NCI-H1694 treated with DMSO at 0.1 percent for 48 hours (cell line): ENCODE data around the gene ULBP2.
"Not testable (repeated sequence)": the region's sequence is repeated elsewhere in the genome, so short reads cannot be mapped to it uniquely, and the experiment has no call there.

ENCODE experiments used
- DNase-seq: peaks from one replicate; lab custom pipeline; 2025; lab: John Stamatoyannopoulos, UW

Gene ULBP2

DNA sequence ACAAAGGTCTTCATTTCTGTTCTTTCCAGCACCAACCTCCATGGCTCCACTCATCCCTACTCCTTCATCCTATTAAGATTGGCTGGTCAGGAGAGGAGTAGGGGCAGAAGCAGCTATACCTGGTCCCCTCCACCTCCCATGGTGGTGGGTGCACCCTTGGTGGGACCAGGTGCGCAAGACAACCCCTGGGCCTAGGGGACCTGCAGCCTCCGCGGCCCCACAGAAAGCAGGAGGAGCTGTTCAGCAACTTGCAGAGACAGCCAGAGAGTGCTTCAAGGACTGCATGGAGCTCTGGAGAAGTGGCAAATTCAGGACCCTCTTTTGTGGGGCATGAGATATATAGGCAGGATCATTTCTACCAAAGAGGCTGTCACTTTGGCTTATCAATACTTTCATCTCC, 9.8 kb downstream of the ULBP2 start:
- no peak for DNase-seq

DNA sequence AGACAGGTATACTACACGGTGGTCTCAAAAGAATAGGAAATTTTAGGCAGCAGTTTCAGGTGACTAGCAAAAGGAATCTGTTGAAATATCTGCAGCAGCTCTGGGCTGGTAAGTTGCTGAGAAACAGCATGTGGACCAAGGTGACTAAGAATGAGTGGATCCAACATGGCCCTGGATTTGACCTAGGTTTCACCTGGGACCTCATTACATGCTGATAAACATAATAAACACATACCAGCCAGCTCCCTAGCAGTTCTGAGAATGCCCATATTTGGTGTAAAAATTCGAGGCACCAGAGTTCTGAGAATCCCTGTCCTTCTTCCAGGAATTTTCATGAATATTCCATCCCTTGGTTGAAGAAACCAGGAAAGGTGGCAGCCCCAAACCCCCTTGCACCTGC, 11.6 kb downstream of the ULBP2 start:
- not testable (repeated sequence) for DNase-seq

DNA sequence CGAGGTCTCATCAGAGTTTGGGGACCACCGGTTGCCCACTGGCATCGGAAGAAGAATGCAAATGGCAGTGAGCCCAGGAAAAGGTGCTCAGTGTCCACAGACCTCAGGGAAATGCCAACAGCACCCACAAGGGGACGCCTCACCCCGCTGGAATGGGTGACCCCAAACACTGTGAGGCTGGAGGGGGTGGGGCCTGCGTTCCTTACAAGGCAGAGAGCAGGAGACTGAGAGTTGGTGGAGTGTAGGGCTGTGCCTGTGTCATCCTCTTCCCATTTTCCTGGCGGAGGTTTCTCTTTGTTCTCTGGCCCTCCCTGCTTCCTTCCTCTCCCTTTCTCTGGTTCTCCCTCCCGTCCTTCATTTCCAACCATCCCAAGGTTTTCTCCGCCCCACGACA, 12.1 kb downstream of the ULBP2 start:
- DNase-seq = not testable (repeated sequence)

DNA sequence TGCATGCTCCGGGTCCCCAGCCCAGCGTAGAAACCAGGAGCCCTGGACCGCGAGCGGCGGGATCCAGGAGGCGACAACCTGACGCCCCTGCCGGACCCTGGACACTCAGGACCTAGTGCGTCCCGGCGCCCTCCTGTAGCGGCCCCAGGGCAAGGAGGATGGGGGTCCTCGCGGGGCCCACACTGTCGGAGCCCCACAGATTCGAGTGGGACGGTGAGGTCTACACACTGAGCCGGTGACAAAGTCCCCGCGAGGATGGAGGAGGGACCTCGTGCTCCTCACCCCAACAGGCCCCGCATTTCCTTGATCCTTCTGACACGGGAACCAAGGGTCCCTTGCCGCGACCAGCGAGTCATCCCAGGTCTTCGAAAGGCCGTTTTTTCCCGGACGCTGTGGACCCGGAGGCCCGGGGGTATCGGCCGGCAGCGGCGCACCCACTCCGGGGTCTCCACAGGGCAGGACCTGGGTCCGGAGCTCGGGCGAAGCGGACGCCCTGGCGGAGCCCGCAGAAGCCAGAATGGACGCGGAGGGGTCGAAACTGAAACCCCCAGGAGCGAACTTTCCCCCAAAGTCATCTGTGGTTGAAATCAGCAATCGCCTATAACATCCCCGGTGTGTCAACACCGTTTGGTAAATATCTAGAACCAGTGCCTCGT, 12.6 kb downstream of the ULBP2 start:
- DNase-seq = not testable (repeated sequence)

DNA sequence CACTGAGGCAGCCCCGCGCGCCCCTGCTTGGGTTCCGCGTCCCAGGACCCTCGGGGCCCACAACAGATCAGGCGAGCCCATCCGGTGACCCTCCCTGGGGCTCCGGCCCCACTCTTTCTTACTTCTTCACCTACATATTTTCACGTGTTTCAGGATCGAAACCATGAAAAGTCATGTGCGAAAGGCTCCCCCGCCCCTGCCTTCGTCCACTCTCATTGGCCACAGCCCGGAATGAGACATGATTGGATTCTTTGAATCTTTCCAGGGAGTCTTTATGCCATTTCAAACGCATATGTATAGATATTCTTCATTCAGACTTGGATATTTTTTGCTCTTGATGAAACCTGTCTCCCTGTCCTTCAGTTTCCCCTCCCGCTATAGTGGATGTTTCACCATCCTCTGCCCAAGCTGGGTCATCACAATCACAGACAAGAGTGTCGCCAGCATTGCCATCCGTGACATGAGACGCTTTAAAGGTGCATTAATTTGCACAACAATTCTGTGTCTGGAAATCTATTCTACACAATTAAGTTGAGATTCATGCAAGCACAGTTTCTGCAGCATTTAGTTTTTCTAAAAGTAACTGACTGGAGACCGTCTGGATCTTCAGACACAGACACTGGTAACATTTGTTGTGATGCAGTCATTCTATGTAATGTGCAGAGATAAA, 13.3 kb downstream of the ULBP2 start:
- DNase-seq = not testable (repeated sequence)

DNA sequence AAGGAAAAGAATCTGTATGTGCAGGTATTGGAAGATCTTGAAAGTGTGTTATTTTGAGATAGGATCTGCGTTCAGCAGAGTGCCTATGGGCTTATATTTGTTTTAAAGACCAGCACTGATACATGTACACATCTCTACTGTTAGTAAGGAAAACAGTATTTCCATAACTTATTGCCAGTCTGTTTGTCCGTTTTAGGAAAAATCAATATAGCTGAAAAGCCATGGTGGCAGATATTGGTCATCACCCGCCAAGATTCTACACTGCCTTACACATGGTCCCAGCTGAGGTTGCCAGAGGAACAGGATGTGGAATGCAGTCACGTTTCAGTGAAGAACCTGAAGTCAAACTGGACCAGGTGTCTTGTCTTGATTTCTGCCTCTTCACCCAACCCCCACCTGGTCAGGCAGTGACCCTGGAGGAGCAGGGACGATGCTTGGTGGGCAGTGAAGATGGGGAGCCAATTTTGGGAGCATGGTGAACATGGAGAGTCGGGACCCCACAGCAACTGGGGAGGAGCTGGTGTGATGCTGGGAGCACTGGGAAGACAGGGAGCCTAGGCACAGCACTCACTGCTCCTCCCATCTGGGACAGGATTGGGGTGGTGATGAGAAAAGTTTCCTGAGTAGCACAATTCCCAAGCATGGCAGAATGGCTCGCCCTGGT, 14.0 kb downstream of the ULBP2 start:
- not testable (repeated sequence) for DNase-seq

DNA sequence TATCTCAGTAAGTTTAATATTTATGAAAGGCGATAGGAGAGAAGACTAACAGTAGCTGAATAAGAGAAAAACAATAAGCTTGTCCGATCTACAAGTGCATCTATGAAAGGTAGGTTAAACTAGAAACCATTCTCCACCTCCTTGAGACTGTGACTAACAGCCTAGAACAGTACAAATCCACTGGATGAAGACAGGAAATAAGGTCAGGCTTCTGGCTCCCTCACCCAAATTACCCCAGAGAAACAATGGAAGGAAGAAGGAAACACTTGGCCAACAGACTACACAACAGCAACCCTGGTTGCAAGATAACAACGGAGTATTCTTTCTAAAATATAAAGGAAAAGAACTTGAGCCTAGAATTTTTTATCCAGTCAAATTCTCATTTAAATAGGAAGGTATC, 16.3 kb downstream of the ULBP2 start:
- DNase-seq = not testable (repeated sequence)

DNA sequence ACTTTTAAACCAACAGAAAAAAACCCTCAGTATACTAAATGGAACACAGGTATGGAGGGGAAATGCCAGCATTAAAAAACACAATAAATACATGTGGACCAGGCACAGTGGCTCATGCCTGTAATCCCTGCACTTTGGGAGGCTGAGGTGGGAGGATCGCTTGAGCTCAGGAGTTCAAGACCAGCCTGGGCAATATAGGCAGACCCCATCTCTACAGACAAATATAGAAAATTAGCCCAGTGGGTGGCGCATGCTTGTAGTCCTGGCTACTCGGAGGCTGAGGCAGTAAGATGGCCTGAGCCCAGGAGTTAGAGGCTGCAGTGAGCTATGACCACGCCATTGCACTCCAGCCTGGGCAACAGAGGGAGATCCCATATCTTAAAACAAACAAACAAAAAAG, 18.0 kb downstream of the ULBP2 start:
- DNase-seq = not testable (repeated sequence)

DNA sequence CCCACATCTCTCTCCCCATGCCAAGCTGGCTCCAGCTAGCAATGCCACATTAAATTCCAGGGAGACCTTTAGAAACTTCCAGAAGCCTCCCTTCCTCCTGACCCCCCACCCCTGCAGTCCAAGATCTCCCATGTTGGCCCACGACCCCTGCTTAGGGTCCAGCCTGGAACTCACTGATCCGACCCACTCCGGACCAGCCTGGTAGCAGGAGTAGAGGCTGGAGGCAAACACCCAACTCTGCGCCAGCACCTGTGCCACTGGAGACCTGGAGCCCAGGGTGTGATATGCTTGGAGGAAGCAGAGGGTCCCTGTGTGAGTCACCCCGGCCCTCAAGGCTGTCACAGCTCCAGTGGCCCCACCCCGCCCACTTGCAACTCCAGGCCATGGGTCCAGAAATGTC, 18.7 kb downstream of the ULBP2 start:
- DNase-seq = no peak

DNA sequence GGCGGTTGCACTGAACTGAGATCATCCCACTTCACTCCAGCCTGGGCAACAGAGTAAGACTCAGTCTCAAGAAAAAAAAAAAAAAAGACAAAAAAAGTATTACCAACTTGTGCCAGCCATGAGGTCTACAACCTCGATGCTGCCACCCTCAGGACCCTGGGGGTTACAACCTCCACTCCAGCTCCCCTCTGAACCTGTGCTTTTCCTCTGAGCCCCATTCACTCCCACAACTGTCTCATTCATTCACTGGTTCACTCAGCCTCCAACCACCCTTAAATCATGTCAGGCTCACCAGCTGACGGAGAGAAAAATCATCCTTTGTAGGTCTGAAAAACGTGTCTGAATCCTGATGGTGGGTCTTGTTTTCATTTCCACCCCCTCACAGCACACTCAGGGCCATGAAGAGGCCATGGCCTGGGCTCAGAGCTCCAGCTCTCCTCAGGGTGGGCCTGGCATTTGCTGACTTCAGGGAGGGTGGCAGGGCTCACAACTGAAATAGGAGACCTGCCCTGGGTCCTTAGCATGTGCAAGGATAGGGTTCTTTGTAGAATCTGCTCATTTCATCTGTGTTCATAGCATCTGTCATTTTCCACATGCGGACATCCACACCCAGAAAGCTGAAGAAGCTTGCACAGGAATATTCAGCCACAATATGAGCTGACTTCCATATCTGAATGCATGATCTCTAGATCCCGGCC, 20.1 kb downstream of the ULBP2 start:
- no peak for DNase-seq

DNA sequence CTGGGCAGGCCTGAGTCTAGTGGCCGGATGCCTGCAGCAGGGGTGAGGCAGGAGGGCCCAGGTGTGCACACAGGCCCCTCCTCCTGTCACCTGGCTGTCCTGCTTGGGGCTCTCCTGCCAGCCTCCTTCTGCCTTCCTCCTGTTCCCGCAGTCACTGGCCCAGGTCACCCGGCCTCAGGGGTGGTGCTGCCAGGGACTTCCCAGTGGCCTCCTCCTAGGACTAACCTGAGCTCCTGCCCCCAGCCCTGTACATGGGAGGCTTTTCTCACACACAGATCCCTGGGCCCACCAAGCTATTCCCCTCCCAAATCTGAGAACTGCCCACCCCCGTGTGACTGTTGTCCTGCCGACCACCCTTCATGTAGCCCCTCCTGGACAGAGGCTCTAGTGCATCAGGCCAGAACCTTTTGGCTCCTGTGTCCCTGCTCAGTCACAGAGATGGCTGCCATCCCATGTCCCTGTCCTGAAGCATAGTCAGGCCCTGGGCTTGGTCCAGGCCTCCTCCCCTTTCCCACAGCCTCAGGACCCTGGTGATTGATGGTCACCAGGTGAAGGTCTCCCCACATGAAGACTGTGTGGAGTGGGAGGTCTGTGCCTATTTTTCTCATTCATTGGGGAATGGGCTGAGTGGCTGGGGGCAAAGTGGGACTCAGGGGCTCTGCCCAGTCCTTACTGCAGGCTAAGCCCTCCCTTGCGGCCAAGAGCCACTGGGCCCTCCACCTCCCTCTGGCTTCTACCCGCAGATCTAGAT, 20.8 kb downstream of the ULBP2 start:
- DNase-seq = no peak

DNA sequence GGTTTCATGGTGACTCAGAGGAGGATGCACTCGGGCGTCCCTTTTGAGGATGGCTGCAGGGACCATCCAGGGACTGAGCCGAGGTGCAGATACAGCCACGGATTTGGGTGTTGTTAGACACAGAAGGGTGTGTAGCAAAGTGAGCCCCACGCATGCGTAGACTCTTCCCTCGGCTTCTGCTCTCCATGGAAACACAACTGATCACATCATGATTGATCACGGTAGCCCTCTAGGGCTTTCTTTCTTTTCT, 21.3 kb downstream of the ULBP2 start:
- peak; percentile 41 for DNase-seq

DNA sequence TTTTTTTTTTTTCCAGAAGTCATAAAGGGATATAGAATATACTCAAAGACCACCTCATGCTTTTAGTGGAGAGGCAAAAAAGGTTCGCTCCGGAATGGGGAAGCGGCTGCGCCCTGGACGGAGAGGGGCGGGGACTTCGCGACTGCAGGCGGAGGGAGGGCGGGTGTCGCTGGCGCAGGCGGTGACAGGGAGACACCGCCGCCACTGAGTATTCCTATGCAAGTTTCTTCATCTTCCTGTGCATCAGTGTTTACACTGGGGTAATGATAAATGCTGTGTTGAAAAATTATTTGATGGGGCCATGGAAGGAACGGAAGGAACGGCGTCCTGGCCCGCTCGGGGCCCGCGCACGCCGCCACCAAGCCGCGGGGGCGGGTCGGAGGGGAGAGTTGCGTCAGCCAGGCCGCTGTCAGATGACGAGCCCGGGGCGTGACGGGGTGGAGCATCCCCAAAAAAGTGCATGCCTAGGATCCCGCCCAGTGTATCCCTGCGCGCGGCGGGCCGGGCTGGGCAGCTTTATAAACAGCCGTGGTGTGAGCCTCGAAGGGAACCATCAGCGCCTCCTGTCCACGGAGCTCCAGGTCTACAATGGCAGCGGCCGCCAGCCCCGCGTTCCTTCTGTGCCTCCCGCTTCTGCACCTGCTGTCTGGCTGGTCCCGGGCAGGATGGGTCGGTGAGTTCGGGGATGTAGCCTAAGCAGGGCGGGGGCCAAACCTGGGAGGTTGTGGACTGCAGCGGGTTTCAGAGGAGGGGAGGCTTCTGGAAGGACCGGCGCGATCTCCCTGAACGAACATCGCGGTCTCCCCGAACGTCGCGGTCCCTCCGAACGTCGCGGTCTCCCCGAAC, 21.9 kb downstream of the ULBP2 start, which contains the start of gene ULBP1:
Gene ULBP1, plus strand, starts transcription at position 482 of the 846 bp plus-strand sequence. Its CDS starts 107 bp downstream, at position 589.
- DNase-seq = peak; percentile 57

DNA sequence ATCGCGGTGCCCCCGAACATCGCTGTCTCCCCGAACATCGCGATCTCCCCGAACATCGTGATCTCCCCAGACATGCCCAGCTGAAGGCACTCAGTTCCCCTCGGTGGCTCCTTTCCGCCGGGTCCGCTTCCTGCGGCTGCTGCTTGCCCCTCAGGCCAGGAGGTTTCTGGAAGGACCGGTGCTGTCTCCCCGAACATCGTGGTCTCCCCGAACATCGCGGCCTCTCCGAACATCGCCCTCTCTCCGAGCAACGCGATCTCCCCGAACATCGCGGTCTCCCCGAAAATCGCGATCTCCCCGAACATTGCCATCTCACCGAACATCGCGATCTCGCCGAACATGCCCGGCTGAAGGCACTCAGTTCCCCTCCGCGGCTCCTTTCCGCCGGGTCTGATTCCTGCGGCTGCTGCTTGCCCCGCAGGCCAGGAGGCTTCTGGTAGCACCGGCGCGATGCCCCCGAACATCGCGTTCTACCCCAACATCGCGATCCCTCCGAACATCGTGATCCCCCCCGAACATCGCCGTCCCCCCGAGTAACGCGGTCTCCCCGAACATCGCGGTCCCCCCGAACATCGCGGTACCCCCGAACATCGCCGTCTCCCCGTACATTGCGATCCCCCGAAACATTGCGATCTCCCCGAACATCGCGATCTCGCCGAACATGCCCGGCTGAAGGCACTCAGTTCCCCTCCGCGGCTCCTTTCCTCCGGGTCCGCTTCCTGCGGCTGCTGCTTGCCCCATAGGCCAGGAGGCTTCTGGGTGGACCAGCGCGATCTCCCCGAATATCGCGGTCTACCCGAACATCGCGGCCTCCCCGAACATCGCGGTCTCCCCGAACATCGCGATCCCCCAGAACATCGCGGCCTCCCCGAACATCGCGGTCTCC, 22.7 kb downstream of the ULBP2 start:
- DNase-seq = no peak

DNA sequence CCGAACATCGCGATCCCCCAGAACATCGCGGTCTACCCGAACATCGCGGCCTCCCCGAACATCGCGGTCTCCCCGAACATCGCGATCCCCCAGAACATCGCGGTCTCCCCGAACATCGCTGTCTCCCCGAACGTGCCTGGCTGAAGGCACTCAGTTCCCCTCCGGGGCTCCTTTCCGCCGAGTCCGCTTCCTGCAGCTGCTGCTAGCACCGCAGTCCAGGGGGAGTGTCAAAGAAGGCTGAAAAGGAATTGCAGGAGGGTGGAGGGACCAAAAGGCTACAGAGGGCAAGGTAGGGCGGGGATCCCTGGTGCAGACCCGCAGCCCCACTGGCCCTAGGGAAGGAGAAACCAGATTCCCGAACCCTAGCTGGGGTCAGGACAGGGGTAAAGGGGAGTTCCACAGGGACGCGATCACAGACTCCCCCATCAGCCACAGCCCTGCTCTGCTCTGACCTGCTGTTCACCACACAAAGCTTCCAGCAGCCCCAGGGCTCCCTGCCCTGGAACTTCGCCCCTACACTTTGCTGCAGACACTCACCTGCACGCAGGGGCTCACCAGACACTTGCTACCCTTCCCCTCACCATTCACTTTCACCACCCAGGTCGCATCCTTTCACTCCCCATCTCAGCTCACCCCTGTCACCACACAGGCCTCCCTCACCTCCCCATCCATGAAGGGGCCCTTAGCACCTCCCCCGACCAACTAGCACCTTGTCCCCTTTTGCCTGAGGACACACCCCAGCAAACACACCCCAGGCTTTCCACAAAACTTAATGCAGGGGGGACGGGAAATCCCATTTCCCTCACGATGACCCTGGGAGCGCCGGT, 23.6 kb downstream of the ULBP2 start:
- no peak for DNase-seq

DNA sequence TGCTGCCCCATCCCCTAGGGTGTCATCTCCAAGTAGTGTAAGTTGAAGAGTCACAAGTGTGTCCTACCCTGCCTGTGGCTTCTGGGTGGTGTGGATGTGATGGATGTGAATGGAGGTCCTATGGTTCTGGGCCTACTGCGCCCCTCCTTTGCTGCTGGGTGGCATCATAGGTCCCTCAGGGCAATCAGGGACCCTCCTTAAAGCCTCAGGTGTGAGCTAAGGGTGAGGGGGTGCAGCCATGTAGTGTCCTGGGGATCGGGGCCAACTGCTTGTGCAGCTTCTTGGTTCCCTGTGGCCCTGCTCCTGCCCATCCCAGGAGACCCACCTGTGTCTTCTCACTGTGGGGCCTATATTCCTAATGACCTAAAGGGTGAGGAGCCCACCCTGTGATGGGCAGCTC, 24.5 kb downstream of the ULBP2 start:
- DNase-seq = not testable (repeated sequence)

DNA sequence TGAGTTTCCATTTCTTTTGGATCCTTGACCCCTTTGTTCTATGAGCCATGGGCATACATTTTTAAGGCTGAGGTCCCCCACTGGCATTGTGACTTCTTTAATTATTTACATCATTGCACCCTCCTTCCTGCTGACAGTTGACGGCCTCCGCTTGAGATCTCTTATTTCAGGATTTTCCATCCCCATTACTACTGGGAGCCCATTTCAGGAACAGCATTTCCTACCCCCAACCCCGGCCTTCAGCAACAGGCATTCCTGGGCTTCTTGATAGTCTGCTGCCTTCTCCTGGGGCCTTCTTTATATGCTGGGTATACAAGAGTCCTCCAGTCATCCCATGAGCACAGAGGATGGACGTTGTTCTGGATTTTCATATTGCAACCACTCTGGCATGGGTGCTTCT, 25.8 kb downstream of the ULBP2 start:
- no peak for DNase-seq

DNA sequence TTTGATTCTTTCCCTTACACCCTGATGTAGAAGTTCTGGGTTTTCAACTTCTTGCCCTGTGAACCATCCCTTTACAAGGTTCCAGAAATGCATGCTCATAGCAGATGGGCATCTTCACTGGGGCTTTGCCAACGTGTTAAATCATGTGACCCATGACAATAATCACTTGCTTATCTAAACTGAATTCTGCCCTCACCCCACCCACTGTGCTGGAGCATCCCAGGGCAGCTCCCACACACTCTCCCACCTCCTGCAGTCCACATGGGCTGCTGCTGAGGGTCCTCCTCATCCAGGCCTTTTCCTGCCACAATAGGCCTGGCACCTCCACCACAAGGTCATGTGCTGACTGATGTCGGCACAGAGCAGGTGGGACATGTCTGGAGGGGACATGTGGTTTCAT, 26.2 kb downstream of the ULBP2 start:
- DNase-seq = not testable (repeated sequence)

DNA sequence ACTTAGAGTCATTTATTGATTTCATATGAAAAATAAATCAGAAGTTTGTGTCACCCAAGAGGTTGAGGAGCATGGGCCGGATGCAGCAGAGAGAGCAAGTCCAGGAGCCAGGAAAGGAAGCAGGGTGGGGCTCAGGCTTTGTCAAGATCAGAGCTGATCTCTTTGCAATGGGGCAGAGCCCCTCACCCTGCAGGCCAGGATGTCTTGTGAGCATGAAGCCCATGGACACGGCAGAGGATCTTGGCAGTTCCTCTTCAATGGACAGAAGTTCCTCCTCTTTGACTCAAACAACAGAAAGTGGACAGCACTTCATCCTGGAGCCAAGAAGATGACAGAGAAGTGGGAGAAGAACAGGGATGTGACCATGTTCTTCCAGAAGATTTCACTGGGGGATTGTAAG, 27.1 kb downstream of the ULBP2 start:
- DNase-seq = not testable (repeated sequence)
